ENCODE results near the gene ATP5F1D. TPM values are rescaled to one million over a fixed set of nuclear protein-coding genes. Genes with fewer than 3 reads are reported as not detected.
A peak's percentile ranks its signal among the peaks of the same experiment; 100 is the strongest.

Gene ATP5F1D
- total and polyA plus RNA-seq, 2 of the 13 experiments (the other 11 are each of a cell fraction or from before 2014, with no cell fraction given): 39.4 to 78.7 TPM

DNA sequence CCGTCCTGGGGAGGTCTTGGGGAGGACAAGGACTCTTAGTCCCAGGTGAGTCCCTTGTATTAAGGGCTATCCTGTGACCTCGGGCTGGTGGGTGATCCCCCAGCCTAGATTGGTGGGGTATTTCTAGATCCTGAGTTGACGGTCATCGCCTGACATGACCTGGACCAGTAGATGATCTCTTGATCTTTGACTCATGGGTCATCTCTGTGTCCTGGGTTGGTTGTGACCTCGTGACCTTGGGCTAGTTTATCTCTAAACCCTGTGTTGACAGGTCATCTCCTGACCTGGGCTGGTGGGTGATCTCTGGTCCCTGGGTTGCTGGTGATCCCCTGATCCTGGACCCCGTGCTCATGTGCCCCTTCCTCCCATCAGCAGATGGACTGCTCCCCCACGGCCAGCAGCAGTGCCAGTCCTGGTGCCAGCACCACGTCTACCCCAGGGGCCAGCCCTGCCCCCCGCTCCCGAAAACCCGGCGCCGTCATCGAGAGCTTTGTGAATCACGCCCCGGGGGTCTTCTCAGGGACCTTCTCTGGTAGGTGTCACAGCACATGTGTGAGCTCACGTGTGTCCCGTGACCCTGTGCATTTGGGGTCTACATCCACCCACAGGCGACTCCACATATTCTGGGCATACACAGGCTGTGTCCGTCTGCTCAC lies 13.1 kb downstream of the ATP5F1D start (continued):
- TF ChIP-seq TFAP4 (IDR thresholded peaks at IDR 0.05; ENCODE audit: borderline replicate concordance, low read depth): peak; percentile 48; the same call in 1 of the 2 replicates
- TF ChIP-seq FOXP1 (IDR thresholded peaks at IDR 0.05): no peak
- peak; percentile 74 for TF ChIP-seq FOXP1 (CRISPR knock-in tag; IDR thresholded peaks at IDR 0.05)
- TF ChIP-seq MEIS2 (CRISPR knock-in tag; IDR thresholded peaks at IDR 0.05): peak; percentile 88
- TF ChIP-seq CREM (IDR thresholded peaks at IDR 0.05): peak; percentile 49; the same call in 1 of the 2 replicates
- TF ChIP-seq CREM (CRISPR knock-in tag; IDR thresholded peaks at IDR 0.05): no peak
- TF ChIP-seq TOPORS (CRISPR knock-in tag; IDR thresholded peaks at IDR 0.05): peak; percentile 52; the same call in 1 of the 2 replicates
- TF ChIP-seq GATAD2A (CRISPR knock-in tag; IDR thresholded peaks at IDR 0.05): peak; percentile 61; the same call in 1 of the 2 replicates
- TF ChIP-seq SOX5 (CRISPR knock-in tag; IDR thresholded peaks at IDR 0.05; ENCODE audit: borderline replicate concordance): 0 out of 2 replicates have a peak, but pooled peaks have one; percentile 31
- TF ChIP-seq ZMYM2 (CRISPR knock-in tag; IDR thresholded peaks at IDR 0.05): peak; percentile 93
- peak; percentile 51; the same call in 1 of the 2 replicates for TF ChIP-seq ZBTB7B (CRISPR knock-in tag; IDR thresholded peaks at IDR 0.05)
- TF ChIP-seq EED (CRISPR knock-in tag; IDR thresholded peaks at IDR 0.05): no peak; the same call in 1 of the 2 replicates

Data from HepG2 (cell line).